HG03108 (cell line): ENCODE data around the gene ERC2.

ENCODE experiments used
- ATAC-seq: cut with Tn5 transposase; IDR thresholded peaks from one replicate; pipeline ENCODE4 v1.9.1; 2021; ENCODE audit warnings: moderate library complexity; ENCODE audit not compliant: unreplicated experiment

The ERC2 gene

GRCh38 chr3:55608301-55608937, 859.8 kb downstream of the ERC2 start:
- ATAC-seq, result no peak

GRCh38 chr3:55607844-55608243, 860.4 kb downstream of the ERC2 start:
- ATAC-seq, result peak; percentile 87

- no peak for ATAC-seq
Measured at GRCh38 chr3:55607175-55607574, 861.1 kb downstream of the ERC2 start.

- ATAC-seq, result no peak
Measured at GRCh38 chr3:55605443-55606236, 862.6 kb downstream of the ERC2 start.

- no peak for ATAC-seq
Measured at GRCh38 chr3:55604846-55605245, 863.4 kb downstream of the ERC2 start.

- no peak for ATAC-seq
Measured at GRCh38 chr3:55604402-55604801, 863.9 kb downstream of the ERC2 start.

- no peak for ATAC-seq
Measured at GRCh38 chr3:55601366-55602080, 866.7 kb downstream of the ERC2 start.

- ATAC-seq, result no peak
Measured at GRCh38 chr3:55598224-55598623, 870.0 kb downstream of the ERC2 start.

- ATAC-seq, result no peak
Measured at GRCh38 chr3:55597641-55598040, 870.6 kb downstream of the ERC2 start.

GRCh38 chr3:55596212-55596611, 872.1 kb downstream of the ERC2 start:
- no peak for ATAC-seq

GRCh38 chr3:55595420-55595819, 872.8 kb downstream of the ERC2 start:
- no peak for ATAC-seq

GRCh38 chr3:55592572-55592971, 875.7 kb downstream of the ERC2 start:
- no peak for ATAC-seq

GRCh38 chr3:55591888-55592287, 876.4 kb downstream of the ERC2 start:
- no peak for ATAC-seq

GRCh38 chr3:55588146-55588765, 880.0 kb downstream of the ERC2 start:
- no peak for ATAC-seq

- no peak for ATAC-seq
Measured at GRCh38 chr3:55585856-55586255, 882.4 kb downstream of the ERC2 start.

- no peak for ATAC-seq
Measured at GRCh38 chr3:55584716-55585368, 883.4 kb downstream of the ERC2 start.

GRCh38 chr3:55584030-55584429, 884.2 kb downstream of the ERC2 start:
- no peak for ATAC-seq

- no peak for ATAC-seq
Measured at GRCh38 chr3:55583475-55583874, 884.8 kb downstream of the ERC2 start.

GRCh38 chr3:55579496-55579895, 888.8 kb downstream of the ERC2 start:
- ATAC-seq, result no peak

- no peak for ATAC-seq
Measured at GRCh38 chr3:55576621-55577388, 891.5 kb downstream of the ERC2 start.
